HG03064 (cell line): ENCODE measurements around the gene C9orf43.

Source experiments
- ATAC-seq: cut with Tn5 transposase; IDR thresholded peaks from one replicate; pipeline ENCODE4 v1.9.1; 2021; ENCODE audit warnings: low read depth; ENCODE audit not compliant: unreplicated experiment

C9orf43 gene

GRCh38 chr9:113463418-113464285 lies 53.1 kb downstream of the C9orf43 start, which contains the start of gene RGS3:
Gene RGS3, plus strand, starts transcription at chr9:113463727. Its CDS starts 76 bp downstream, at chr9:113463803.
- no peak for ATAC-seq

DNA sequence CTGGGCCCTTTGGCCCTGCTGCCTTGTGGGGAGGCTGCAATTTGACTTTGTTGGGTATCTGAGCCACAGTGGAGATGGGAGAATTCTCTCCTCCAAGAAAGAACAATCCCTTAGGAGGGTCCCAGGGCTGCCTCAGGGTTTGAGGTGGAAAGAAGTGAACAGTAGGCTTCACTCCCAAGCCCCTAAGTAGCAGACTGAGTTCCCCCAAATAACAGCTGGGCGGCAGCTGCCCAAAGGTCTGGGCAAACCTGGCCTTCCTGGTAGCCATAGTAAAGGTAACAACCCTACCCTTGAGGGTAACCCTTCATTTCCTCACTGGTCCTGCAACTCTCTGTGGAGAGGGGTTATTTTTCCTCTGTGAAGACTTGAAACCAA lies 53.7 kb downstream of the C9orf43 start:
- no peak for ATAC-seq

DNA sequence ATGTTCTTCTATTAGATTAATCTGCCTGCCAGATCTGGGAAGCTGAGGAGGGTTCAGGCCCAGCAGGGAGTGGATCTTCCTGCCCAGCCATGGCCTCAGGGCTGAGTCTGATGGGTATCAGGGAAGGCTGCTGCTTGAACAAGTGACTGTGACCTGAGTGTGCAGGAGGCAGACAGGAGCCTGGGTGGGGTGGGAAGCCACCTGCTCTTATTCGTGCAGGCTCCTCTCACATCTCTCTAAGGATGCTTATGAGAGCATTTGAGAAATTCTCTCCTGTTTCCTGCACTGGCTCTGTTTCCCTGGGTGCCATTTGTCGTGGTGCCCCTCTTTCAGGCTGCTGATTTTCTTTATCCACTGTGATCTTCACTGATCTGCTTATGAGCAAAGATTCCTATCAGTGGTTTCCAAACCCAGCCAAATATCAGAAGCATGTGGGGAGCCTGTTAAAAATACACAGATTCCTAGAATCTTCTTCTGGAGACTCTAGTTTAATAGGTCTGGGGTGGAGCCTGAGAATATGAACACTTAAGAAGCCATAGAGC lies 55.1 kb downstream of the C9orf43 start:
- no peak for ATAC-seq

DNA sequence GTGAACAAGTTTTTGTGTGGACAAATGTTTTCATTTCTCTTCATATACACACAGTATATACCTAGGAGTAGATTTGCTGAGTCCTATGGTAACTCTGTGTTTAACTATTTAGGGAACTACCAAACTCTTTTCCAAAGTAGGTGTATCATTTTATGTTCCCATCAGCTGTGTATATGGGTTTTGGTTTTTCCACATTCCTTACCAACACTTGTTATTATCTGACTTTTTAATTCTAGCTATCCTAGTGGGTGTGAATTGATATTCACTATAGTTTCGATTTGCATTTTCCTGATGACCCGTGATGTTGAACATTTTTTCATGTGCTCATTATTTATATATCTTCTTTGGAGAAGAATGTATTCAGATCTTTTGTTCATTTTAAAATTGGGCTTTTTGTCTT lies 56.6 kb downstream of the C9orf43 start:
- no peak for ATAC-seq

GRCh38 chr9:113468716-113469448 lies 58.3 kb downstream of the C9orf43 start:
- ATAC-seq, result no peak

GRCh38 chr9:113471143-113471542 lies 60.6 kb downstream of the C9orf43 start:
- ATAC-seq, result no peak

DNA sequence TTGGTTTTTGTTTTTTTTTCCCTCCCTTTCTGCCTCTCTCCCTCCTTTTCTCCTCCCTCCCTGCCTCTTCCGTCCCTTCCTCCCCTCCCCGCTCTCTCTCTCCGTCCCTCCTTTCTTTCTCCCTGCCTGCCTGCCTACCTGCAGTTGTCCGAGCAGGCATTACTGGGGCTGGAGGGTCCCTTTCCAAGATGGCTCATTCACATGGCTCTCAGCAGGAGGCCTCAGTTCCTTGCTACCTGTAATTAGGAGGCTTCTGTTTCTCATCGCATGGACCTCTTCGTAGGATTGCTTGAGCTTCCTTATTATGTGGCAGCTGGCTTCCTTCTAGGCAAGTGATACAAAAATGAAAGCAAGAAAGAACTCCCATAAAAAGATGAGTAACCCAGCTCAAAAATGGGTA lies 61.0 kb downstream of the C9orf43 start:
- ATAC-seq, result no peak

DNA sequence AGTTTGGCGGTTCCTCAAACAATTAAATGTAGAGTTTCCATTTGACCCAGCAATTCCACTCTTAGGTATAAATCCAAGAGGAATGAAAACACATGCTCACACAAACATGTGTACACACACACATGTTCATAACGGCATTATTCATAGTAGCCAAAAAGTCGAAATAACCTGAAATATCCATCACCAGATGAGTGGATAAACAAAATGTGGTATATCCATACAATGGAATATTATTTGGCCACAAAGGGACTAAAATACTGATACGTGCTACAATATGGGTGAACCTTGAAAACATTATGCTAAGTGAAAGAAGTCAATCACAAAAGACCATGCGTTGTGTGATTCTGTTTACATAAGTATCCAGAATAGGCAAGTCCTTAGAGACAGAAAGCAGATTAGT lies 61.7 kb downstream of the C9orf43 start:
- ATAC-seq, result no peak

- no peak for ATAC-seq
These were observed 63.9 kb downstream of the C9orf43 start for GRCh38 chr9:113474360-113475028.

DNA sequence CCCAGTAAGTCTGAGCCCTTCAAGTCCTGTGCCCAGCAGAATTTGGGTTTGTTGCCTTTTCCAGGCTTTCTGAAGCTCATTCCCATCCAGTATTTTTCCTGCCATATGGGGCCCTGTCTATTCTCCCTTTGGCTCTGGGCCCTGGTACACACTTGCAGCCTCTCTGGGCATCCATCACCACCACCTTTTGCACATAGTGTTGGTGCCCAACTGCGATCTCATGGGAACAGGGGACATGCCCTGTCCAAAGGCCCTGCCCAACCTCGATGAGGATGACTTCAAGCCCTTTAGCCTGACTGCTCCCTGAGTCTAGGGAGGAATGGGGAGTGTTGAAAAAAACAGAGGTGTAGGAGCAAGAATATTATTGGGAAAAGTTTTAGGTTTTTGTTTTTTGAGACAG lies 64.5 kb downstream of the C9orf43 start:
- ATAC-seq, result no peak

DNA sequence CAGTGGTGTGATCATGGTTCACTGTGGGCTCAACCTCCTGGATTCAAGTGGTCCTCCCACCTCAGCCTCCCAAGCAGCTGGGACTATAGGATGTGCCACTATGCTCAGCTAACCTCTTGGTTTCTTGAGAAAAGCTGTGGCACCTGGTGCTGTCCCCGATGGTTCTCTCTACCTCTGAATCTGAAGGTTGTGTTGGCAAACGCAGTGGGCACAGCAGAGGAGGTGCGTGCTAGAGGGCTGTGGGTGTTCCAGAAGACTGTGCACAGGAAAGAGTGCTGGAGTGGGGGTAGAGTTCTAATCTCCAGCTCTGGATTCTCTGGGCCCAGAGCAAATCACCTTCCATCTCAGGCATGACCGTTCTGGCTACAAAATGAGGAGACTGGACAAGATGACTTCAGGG lies 65.4 kb downstream of the C9orf43 start:
- ATAC-seq, result no peak

- ATAC-seq, result no peak
These were observed 66.0 kb downstream of the C9orf43 start for GRCh38 chr9:113476511-113476916.

DNA sequence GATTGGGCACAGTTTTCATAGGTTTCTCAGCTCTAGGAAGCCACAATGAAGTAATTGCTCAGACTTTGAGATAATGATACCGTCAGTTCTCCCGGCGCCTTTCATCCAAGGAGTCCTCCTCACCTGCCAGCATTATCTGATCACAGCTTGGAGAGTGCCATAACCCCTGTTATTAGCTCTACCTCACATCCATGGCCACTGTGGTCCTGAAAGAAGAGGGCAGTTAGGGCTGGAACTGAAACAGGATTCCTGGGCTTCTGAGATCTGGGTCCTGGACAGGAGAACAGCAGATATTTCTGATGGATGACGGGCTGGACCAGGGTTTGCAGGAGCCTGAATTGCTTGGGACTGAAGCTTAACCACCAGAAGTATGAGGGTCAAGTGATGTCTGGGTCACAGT lies 66.5 kb downstream of the C9orf43 start:
- no peak for ATAC-seq

- no peak for ATAC-seq
These were observed 67.1 kb downstream of the C9orf43 start for GRCh38 chr9:113477661-113478060.

- no peak for ATAC-seq
These were observed 68.7 kb downstream of the C9orf43 start for GRCh38 chr9:113479174-113479621.
